Measurements from ENCODE around the gene PWWP2A.

Gene PWWP2A

DNA sequence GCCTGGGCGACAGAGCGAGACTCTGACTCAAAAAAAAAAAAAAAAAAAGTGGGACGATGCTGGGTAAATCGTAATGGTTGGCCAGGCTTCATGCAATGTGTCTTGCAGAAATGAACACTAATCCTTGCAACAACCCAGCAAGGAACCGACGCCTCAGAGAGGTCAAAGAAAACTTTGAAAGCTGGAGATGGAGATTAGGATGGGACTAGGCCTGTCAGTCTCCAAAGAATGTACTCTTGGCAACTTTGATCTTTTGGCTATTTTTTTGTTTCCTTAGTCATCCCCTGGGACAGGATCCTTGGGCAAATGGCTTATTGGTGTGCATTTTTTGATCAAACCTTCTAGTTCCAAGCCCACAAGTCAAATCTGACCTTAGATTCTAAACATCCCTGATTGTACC lies 10.6 kb upstream of the PWWP2A start:
- no peak for DNase-seq

DNA sequence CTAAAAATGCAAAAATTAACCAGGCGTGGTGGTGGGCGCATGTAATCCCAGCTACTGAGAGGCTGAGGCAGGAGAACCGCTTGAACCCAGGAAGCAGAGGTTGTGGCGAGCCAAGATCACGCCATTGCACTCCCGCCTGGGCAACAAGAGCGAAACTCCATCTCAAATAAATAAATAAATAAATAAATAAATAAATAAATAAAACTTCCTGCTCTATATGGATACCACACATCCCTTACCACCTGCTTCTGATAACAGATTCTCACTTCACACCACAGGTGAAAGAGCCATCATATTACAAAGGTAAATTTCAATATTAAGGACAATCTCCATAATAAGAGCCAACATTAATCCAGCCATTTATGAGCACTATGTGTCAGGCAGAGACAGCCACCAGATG lies 9.4 kb upstream of the PWWP2A start:
- no peak for DNase-seq

DNA sequence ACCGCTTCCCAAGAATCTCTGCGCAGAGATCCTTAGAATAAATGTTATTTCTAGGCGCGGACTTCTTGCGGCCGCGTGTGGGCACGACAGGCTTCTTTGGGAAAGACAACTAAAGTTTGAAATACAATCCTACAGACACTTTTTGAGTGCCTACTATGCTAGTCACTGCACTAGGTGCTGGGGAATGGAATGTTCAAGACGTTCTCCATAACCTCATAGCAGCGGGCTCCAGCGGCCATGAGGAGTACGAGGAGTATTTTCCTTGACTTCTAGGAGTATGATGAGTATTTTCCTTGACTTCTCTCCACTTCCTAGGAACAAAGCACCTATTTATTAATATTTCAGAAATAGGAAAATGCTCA lies 636 bp upstream of the PWWP2A start:
- no peak for DNase-seq

DNA sequence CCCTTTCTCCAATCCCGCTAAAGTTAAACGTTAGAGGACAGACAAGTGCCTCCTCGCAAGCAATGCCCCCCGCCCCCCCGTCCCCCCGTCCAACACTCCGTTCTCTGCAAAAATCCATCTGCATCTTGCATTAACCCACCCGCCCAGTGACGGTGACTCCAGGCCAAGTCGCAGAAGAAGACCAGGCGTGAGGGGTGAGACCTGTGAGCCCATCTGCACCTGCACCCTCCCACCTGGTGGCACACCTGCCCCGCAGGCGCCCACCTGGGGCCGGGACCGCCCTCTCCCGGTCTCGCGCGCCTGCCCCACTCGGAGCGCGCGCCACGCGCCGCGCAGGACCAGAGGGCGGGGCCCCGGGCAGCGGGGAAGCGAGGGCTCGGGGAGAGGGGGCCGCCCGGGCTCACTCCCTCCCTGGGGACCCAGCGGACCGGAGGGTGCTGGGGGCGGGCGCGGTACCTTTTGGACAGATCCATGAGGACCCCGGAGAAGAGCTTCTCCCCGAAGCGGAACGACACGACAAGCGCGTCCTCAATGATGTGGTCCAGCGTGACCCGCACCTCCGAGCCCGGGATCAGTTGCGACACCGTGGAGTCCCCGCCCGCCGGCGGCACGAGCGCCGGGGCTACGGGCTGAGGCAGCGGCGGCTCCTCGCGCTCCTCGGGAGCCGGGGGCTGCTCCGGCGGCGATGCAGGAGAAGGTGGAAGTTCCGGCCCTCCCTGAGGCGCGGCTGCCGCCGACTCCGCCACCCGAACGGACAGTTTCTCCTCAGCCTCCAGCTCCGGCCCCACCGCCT lies 705 bp downstream of the PWWP2A start:
- DNase-seq, result peak; percentile 2

DNA sequence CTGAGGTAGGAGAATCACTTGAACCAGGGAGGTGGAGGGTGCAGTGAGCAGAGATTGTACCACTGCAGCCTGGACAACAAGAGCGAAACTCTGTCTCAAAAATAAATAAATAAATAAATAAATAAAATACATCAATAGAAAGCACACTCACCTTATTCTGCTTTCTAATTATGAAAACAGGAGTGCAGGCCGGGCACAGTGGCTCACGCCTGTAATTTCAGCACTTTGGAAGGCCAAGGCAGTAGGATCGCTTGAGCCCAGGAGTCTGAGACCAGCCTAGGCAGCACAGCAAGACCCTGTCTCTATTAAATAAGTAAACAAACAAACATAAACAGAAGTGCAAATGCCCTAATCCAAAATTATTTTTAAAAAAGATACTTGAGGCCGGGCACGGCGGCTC lies 2.3 kb downstream of the PWWP2A start:
- no peak for DNase-seq

DNA sequence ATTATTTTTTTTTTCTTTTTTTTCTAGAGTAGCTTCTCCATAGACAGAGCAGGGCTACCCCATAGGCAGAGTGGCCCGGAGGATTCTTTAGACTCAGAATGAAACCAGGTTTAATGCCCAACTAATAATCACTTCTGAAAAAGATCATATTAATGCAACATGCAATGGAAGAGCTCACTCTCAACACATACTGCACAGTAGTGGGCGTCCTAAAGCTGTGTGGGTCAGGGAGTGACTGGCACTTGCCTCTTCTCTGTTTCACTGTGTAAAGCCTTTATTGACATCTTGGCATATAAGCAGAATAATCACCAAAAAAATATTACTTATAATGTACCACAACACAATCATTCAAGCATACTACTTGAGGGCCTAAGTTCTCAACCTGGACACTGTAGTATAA lies 11.1 kb downstream of the PWWP2A start:
- DNase-seq, result no peak

DNA sequence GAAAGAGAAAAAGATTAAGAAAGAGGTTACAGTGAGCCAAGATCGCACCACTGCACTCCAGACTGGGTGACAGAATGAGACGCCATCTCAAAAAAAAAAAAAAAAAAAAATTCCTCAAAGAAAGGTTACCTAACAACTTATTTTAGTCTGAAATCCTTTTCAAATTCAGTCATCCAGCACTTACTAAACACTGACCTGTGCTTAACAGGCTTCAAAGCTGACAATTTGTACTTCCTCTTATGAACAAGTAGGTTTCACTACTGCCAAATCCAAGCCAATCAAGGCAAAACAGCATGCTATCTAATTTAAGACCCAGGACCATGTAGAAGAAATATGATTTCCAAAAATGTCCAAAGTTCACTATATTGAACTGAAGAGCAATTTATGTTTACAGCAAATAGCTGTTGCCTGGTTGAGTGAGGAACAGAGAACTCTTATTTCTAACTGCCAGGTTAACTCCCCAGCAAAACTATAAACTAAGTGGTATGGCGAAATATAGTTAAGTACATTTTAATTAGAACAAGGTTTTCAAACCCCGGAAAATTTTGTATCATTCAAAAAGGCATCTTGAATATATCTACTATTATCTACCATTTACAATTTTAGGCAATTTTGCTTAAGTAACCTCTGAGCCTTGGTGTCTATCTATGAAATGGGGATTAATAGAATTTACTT lies 13.4 kb downstream of the PWWP2A start:
- no peak for DNase-seq

DNA sequence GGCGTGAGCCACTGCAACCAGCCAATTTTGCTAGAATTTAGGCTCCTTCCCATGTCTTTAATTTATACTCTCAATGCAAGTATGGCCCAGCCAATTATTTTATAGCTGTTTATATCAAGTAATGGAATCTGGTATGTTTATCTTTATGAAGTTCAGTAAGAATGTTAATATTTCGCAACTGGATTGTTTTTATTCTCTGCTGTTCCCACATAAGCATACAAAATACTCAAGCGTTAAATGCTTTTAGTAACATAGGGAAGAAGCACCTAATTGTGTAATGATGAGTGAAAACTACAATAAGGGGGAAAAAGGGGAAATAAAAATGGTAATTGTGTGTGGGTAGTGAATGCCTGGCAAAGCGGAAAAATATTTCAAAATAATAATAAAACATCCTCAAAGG lies 21.3 kb downstream of the PWWP2A start:
- DNase-seq, result no peak

DNA sequence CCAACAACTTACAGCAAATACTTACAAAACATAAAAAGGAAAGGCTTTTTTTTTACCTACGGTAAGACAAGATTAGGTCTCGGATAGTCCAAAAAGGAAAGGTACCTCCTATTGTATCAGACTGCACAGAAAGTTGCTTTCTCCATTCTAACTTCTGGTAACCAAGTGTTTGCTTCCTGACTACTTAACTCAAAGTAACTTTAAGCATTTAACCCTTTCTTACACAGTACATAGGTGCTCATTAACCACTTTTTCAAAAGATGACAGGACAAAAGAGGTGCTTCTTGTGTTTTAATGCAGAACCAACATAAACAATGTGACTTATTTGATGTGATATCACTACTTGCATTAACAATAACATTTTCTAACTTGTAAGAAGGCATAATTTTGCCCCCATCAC lies 23.1 kb downstream of the PWWP2A start:
- no peak for DNase-seq

DNA sequence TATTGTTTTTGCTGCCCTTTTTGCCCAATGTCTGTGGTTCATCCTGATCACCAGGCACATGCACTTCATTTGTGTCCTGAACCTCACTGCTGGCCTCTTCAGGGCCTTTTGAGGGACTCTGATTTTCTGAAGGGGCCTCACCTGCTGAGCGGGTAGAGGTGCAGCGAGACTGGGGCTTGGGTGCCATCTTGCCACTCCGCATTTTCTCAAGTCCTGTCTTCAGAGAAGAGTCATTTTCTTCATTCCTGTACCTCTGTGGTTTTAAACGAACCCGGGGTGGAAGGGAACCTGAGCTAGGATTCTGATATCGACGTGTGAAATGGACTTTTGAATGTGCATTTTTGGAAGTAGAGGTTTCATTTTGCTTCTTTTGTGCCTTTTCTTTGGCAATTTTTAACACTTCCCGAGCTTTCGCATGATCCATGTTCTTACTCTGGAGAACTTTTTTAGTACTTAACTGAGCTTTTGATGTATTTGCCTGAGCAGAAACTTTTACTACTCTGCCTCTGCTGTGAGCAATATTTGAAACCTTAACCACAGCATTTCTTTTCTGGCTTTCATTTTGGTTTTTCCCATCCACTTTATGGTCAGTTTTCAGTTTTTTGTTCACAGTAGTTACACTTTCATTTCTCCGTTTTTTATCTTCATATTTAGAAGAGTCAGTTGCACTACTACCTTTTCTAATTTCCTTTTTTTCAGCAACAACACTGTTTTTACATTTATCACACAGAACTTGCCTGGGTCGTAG lies 26.1 kb downstream of the PWWP2A start:
- DNase-seq, result no peak

DNA sequence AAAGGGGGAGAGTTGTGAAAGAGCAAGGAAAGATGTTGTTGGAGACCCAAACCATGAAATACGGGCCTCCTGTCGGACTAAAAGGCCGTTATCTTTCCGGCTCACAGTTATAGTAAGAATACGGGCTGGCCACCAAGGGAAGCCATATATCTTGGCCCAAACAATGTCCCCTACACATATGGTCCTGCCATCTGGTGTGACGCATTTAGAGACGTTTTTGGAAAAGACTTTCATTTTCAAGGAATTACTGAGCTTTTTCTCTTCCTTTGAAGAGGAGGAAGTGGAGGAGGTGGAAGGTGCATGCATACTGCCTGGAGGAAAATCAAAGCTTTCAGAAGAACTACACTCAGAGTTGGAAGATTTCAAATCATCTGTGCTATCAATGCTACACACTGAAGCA lies 26.7 kb downstream of the PWWP2A start:
- no peak for DNase-seq

DNA sequence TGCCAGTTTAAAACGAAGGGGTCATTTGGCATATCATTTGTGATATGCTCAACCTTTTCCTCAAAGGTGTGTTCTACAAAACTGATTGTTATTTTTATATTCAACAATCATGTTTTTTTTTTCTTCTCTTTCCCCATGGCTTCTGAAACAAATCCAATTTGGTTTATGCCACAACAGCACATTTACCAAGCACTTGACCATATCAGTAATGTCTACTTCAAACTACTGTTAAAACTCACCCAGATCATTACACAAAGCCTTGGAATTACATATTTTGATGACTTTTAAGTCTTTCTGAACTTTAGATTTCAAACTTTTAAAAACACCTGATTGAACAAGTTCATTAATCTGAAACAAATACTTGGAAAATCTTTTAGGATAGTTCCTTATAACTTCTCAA lies 29.2 kb downstream of the PWWP2A start:
- no peak for DNase-seq

DNA sequence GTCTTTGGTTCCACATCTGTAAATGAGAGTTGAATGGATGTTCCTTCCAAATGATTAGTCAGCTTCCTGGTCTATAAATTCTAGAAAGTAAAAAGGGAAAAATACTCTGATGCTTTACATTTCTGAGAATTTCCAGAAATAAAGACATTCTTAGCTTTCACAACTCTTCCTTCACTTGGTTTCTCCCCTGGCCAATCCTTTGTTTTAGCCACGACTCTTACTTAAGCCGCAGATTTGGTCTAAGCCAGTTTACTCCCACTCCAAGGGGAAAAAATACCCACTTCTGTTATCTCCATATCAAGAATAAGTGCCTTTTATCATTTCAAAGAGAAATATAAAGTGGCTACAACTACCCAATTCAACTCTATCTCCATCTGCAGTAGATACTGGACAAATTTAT lies 29.7 kb downstream of the PWWP2A start:
- DNase-seq, result no peak

DNA sequence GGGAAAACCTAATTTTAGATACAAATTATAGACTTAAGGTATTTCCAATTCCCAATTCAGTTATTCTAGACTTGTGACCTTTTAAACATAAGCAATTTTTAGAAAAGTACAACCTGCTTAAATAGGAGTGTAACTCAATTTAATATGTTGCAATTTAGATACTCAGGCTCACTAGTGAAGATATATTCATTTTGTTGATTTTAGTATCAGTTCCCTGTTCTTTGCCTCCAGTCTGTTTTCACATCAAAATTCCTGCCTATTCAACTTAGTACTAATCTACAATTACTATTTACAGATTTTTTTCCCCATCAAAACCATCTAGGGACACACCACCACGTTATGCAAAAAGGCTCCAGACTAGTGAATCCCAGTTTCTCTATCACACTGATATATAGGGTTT lies 30.4 kb downstream of the PWWP2A start:
- DNase-seq, result no peak

DNA sequence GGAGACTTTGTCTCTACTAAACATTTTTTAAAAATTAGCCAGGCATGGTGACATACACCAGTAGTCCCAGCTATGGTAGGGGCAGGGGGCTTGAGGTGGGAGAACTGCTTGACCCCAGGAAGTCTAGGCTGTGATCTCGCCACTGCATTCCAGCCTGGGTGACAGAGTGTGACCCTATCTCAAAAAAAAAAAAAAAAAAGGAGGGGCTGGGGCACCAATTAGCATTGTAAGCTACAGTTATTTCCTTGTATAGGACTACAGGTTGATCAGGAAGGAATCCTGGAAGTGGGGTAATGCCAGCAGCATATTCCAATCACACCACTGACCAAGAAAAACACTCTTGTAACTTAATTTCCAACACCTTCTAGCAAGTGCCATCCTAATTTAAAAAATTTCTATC lies 32.1 kb downstream of the PWWP2A start:
- no peak for DNase-seq

DNA sequence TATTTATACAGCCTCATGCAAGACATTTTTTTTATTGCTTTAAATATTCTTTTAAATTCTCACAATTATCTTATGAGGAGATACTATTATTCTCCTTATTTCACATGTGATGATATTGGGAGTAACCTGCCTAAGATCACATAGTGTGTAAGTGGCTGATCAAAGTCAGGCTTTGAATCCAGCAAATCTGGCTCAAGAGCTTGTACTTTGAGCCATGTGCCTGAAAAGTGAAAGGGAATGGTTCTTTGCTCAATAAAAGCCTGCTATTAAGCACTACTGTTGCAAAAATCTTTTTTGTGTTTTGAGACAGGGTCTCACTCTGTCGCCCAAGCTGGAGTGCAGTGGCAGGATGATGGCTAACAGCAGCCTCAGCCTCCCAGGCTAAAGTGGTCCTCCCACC lies 35.1 kb downstream of the PWWP2A start:
- no peak for DNase-seq

DNA sequence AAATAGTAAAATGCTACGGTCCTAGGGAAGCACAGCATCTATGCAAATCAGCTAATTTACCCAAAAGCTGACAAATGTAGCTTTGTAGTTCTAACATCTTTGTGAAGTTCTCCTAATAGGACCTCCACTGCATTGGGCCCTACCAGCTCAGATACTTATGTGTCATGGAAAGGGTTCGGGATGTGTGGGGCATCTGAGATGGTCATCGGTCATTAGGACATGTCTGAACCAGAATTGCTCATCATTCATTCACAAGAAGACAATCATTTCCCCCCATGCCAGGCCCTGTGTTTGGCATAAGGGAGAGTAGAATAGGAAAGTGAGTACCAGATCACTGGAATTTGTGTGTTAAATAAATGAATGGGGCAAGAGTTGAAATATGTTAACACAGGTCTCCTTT lies 35.7 kb downstream of the PWWP2A start:
- DNase-seq, result no peak

DNA sequence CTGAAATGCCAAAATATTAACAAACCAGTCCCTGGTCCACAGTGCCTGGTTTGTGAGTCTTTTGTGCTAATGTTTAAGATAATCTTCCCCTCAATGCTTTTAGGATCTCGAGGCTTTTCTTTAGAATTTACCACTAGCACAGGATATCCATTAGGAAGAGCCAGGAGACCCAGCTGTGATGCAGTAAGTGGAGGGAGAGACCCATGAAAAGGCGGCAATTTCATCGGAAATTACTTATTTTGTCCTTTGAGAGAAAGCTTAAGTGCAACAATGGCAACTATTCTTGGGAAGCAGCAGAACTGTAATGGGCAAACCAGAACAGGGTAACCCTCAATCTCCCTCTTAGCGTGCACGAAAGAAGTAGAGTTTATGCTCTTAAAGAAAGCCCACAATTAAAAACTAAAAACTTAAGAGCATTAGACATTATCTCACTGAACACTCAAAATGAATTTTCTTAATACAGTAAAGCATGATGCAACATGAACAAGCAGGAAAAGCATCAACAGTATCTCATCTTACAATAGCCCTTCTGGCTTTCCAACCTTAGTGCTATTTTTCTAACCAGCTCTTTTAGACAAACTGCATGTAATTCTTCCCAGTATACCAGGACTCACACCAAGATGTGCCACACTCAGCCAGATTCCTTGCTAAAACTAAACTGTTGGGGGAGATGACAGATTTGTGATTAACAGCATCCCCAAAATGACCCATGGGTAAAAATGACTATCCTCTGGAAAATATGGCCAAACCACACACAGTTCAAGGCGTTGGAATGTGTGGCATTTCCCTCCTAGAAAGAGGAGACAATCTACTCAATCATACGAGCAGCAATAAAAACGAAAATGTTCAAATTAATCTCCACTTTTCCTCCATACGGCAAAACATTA lies 36.4 kb downstream of the PWWP2A start:
- DNase-seq, result no peak

DNA sequence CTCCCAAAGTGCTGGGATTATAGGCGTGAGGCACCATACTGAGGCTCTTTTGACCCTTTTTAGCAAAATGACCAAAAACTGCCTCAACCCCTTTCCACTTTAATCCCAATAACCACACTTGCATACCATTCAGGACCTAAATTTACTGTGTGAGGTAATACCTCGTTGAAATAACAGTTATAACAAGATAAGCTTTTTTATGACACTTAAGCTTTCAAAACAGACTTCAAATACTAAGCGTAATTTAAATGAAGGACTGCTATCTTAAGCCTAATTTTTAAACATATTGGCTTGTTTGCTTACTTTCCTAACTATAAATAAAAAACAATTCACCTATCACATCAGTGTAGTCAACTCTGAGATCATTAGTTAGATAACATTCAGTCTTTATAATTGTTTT lies 37.8 kb downstream of the PWWP2A start:
- DNase-seq, result no peak

DNA sequence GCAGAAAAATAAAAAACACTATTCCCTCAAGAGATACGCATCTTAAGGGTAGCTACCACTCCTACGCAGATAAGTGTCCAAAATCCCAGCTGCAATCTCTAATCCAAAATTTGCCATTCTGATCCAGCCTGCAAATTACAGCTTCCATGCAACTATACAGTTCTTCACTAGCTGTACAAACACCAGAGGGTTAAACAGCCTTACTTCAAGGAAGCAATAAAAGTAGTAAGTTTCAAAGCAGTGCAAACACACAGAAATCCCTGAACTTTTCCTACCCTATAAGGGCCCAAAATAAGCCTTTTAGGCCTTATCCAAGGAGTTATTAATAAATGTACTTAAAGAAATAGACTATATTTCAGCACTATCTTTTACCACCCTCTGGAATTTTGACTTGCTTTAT lies 39.5 kb downstream of the PWWP2A start:
- DNase-seq, result no peak

DNA sequence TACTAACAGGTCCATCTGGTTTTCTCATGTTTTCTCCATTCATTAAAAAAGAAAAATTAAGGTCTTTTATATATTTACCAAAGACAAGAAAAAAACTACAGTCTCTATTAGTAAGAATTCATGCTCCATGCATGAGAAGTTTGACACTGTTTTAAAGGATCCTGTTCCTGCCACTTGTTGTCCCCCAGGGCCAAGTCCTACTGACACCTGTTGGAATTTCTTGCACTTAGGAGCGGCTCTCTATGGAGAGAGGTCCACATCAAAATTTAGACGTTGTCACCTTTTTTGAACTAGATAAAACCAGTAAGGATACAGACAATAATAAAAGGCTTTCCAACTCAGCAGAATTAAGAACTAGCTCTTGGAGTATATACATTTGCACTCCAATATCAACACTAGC lies 42.3 kb downstream of the PWWP2A start:
- no peak for DNase-seq

DNA sequence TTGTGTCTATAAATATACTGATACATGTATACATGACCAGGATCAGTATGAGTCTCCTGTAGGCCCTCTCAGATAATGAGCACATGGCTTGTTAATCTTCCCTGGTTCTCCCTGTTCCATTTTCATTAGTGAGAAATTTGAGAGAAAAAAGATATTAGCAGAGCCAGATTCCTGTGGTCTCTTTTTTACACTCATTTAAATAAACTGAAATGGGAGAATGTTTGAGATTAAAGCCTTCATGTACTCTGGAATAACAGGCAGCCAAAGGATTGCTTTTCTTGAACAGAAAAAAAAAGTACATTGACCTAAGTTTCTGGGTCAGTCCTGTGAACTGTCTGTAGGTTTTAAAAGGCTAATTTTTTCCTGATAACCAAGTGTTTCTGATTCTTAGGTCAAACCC lies 44.2 kb downstream of the PWWP2A start:
- DNase-seq, result no peak

DNA sequence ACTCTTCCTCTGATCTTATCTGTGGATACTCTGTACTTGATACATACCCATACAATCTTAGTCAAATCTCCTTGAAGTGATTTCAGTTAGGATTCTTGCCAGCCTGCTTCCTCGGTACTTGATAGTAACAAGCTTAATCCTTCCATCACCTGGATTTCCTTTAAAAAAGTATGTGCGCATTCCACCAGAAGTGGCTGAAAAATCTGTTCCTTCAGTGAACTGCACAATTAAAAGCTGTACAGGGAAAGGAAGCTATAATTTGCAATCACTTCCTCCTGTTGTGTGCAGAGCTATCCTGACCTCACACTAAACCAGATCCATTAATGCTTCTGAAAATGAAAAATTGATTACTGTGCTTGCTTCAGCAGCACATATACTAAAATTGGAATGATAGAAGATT lies 47.3 kb downstream of the PWWP2A start:
- DNase-seq, result no peak

Measured in NCI-H1092 (cell line).